Thoracic aorta (tissue), 2 donors: Measurements from ENCODE around the gene SAMD4A. TPM values are rescaled to one million over a fixed set of nuclear protein-coding genes. Genes with fewer than 3 reads are reported as not detected.

Source experiments
- ATAC-seq: fragments of 150-250 bp; one replicate; pipeline ENCODE4 v1.8.0; 2017; ENCODE audit warnings: low read depth; ENCODE audit not compliant: insufficient number of reproducible peaks, low FRiP score
- DNase-seq: peaks from one replicate; pipeline ENCODE4 v3.0.0-alpha.2; 2020; ENCODE audit warnings: low spot score
- H3K27ac ChIP-seq, 2 donors: fragments of 200-600 bp; sonication (generic); 1 replicate in 1 of 2; 2 replicates in 1 of 2; pipeline ENCODE4 v1.5.1; 2016; ENCODE audit warnings: mild to moderate bottlenecking in 2 of 2, moderate library complexity in 2 of 2
- H3K27me3 ChIP-seq: fragments of 200-600 bp; sonication (generic); replicated peaks from 2 replicates; pipeline ENCODE4 v1.6.0; 2016; ENCODE audit warnings: mild to moderate bottlenecking; ENCODE audit not compliant: insufficient read depth
- H3K36me3 ChIP-seq: fragments of 200-600 bp; sonication (generic); one replicate; pipeline ENCODE4 v1.5.1; 2016
- H3K4me1 ChIP-seq, 2 donors: fragments of 200-600 bp; sonication (generic); 1 replicate in 1 of 2; 2 replicates in 1 of 2; pipeline versions ENCODE4 v1.5.1 to v1.6.0; 2016; ENCODE audit warnings: low read depth in 2 of 2, mild to moderate bottlenecking in 1 of 2; ENCODE audit not compliant: control insufficient read depth in 1 of 2
- H3K4me3 ChIP-seq: fragments of 200-600 bp; sonication (generic); 2 replicates; pipeline ENCODE4 v1.5.1; 2016; ENCODE audit warnings: mild to moderate bottlenecking
- H3K9me3 ChIP-seq: fragments of 200-600 bp; sonication (generic); 2 replicates; pipeline ENCODE4 v1.5.1; 2016
- CTCF ChIP-seq: fragments of 200-600 bp; sonication (generic); IDR thresholded peaks from one replicate; pipeline ENCODE4 v1.5.1; 2019; ENCODE audit warnings: antibody characterized with exemption
- total RNA-seq, 2 donors: library from RNA; depleted of rRNA; stranded (reverse); fragments of >200 nt; gene quantifications; one replicate each; pipeline versions ENCODE4 v1.1.0 to v1.2.3, GENCODE V29; 2016

The SAMD4A gene
- total RNA-seq, 2 donors from 2014 or later = 142 to 172 TPM

GRCh38 chr14:54834081-54834480 lies 267.2 kb downstream of the SAMD4A start:
- no peaks in the 10 kb centered on the region for H3K36me3 ChIP-seq
- H3K27ac ChIP-seq = no peak overlapping the region
- H3K9me3 ChIP-seq = no peaks in the 10 kb centered on the region
- no peak for TF ChIP-seq CTCF
- peaks cover 0 to under 1% of the 10 kb centered on the region in 2 donors for H3K4me1 ChIP-seq
- ATAC-seq (no peak), DNase-seq (no peak)
- no peaks in the 10 kb centered on the region for H3K27me3 ChIP-seq
- H3K4me3 ChIP-seq = no peak overlapping the region

GRCh38 chr14:54834727-54835126 lies 267.8 kb downstream of the SAMD4A start:
- Histone ChIP-seq H3K9me3 (no peaks in the 10 kb centered on the region), H3K36me3 (no peaks in the 10 kb centered on the region), H3K4me1 (peaks cover under 1 to 7% of the 10 kb centered on the region in 2 donors), H3K4me3 (no peak overlapping the region), H3K27ac (no peak overlapping the region), H3K27me3 (no peaks in the 10 kb centered on the region)
- DNase-seq (no peak), ATAC-seq (no peak)
- no peak for TF ChIP-seq CTCF

- H3K4me1 ChIP-seq = peaks cover 4 to 16% of the 10 kb centered on the region in 2 donors
- H3K27ac ChIP-seq = no peak overlapping the region
- H3K27me3 ChIP-seq = no peaks in the 10 kb centered on the region
- TF ChIP-seq CTCF = no peak
- no peaks in the 10 kb centered on the region for H3K9me3 ChIP-seq
- no peak overlapping the region for H3K4me3 ChIP-seq
- ATAC-seq = no peak
- no peak for DNase-seq
- H3K36me3 ChIP-seq = no peaks in the 10 kb centered on the region
Observed at GRCh38 chr14:54836231-54836630, 269.3 kb downstream of the SAMD4A start.

GRCh38 chr14:54837508-54838149 lies 270.7 kb downstream of the SAMD4A start:
- ATAC-seq = no peak
- H3K9me3 ChIP-seq = no peaks in the 10 kb centered on the region

More at GRCh38 chr14:54837508-54838149, 270.7 kb downstream of the SAMD4A start:
- Histone ChIP-seq H3K4me1 (peaks cover 4 to 20% of the 10 kb centered on the region in 2 donors), H3K27ac (no peak overlapping the region), H3K36me3 (no peaks in the 10 kb centered on the region), H3K4me3 (no peak overlapping the region), H3K27me3 (no peaks in the 10 kb centered on the region)
- DNase-seq = no peak
- no peak for TF ChIP-seq CTCF
